ENCODE data around the gene RAB11FIP3. TPM values are rescaled to one million over a fixed set of nuclear protein-coding genes. Genes with fewer than 3 reads are reported as not detected.
"Not testable (repeated sequence)": the region's sequence is repeated elsewhere in the genome, so short reads cannot be mapped to it uniquely, and the experiment has no call there.

Gene RAB11FIP3
- total RNA-seq, 1 donor from 2014 or later: 56.0 TPM

- ATAC-seq (no peak), DNase-seq (ENCODE audit: low spot score) (no peak)
- intact Hi-C loops (cut with DNase I): no loop called here
Measured at GRCh38 chr16:505479-506245, 80.2 kb downstream of the RAB11FIP3 start.

GRCh38 chr16:506246-506546 lies 80.7 kb downstream of the RAB11FIP3 start:
- intact Hi-C loops (cut with DNase I): no loop called here
- DNase-seq (ENCODE audit: low spot score) (no peak), ATAC-seq (no peak)

GRCh38 chr16:507527-507926 lies 82.1 kb downstream of the RAB11FIP3 start:
- ATAC-seq; DNase-seq (ENCODE audit: low spot score); intact Hi-C loops (cut with DNase I): not testable (repeated sequence)

DNA sequence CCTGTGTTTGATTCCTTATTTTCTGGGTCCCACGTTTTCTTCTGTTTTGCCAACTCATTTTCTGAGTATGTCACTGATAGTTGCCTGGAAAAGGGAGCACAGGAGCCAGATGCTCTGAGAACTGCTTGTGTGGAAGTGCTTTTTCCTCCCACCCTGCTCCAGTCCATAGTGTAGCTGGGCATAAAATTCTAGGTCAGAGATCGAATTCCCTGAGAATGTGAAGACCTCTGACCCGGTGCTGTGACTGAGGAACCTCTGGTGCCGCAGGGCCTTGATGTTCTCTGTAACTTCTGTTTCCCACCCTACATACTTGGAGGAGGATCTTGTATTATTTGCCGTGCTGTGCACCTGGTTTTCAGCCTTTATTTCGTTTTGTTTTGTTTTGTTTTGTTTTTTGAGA lies 82.5 kb downstream of the RAB11FIP3 start:
- no peak for DNase-seq (ENCODE audit: low spot score)
- ATAC-seq: no peak
- intact Hi-C loops (cut with DNase I): no loop called here

DNA sequence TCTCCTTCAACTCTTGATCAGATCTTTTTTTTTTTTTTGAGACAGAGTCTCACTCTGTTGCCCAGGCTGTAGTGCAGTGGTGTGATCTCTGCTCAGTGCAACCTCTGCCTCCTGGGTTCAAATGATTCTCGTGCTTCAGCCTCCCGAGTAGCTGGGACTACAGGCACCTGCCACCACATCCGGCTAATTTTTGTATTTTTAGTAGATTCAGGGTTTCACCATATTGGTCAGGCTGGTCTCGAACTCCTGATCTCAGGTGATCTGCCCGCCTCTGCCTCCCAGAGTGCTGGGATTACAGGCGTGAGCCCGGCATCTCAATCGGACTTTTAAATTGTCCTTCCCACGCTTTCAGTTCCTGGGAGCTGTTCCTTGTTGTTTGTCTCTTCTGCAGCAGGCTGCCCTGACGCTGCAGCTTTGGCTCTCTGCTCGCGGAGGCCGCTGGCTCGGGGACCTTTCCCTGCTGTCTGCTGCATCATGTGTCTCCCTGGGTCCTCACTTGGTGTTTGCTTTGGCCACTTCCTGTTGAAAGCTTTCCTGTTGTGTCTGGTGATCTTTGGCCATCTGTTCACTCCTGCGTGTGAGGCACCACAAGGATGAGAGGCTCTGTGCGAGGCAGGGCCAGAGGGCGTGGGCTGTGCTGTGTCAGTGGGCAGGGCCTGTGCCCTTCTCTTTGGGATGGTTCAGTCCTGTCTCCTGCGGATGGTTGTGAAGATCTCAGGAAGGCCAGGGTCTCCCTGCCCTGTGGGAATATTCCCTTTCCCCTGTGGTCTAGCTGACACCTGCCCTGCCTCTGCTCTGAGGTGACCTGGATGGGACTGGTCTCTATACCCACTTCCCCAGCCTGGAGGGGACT lies 83.7 kb downstream of the RAB11FIP3 start:
- intact Hi-C loops (cut with DNase I): no loop called here
- peak; percentile 53 for ATAC-seq
- DNase-seq (ENCODE audit: low spot score): no peak

GRCh38 chr16:510066-510825 lies 84.8 kb downstream of the RAB11FIP3 start:
- intact Hi-C loops (cut with DNase I): no loop called here
- ATAC-seq (no peak), DNase-seq (ENCODE audit: low spot score) (no peak)

- DNase-seq (ENCODE audit: low spot score) (no peak), ATAC-seq (no peak)
- intact Hi-C loops (cut with DNase I): no loop called here
Measured at GRCh38 chr16:512802-513201, 87.4 kb downstream of the RAB11FIP3 start.

GRCh38 chr16:513950-514349 lies 88.5 kb downstream of the RAB11FIP3 start:
- intact Hi-C loops (cut with DNase I): no loop called here
- DNase-seq (ENCODE audit: low spot score) (no peak), ATAC-seq (no peak)

DNA sequence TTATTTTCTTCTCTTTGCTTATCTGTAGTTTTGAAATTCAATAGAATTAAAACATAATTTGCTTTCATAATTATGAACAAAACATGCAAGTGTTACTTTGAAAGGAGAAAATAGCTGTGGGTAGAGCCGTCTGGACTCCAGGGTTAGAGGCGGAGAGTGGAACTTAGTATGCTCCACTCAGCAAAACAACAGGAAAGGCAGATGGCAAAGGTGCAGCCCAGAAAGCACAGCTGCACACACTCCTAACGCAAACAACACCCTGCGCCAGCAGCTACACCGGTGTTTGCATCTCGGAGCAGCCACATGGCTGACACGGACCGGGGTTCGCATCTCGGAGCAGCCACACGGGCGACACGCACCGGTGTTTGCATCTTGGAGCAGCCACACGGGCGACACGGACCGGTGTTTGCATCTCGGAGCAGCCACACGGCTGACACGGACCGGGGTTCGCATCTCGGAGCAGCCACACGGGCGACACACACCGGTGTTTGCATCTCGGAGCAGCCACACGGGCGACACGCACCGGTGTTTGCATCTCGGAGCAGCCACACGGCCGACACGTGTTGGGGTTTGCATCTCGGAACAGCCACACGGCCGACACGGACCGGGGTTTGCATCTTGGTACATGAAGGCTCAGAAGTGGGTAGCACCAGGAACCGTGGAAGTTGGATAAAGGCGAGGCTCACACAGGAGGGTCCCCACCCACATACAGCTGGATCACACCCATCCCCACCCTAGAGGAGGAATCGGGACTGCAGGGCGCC lies 89.9 kb downstream of the RAB11FIP3 start:
- ATAC-seq: no peak
- intact Hi-C loops (cut with DNase I): no loop called here
- no peak for DNase-seq (ENCODE audit: low spot score)

- intact Hi-C loops (cut with DNase I): no loop called here
- ATAC-seq: peak; percentile 14
- no peak for DNase-seq (ENCODE audit: low spot score)
Measured at GRCh38 chr16:515939-516226, 90.4 kb downstream of the RAB11FIP3 start.

- DNase-seq (ENCODE audit: low spot score) (no peak), ATAC-seq (no peak)
Measured at GRCh38 chr16:516301-516700, 90.9 kb downstream of the RAB11FIP3 start.

GRCh38 chr16:518858-519257 lies 93.4 kb downstream of the RAB11FIP3 start:
- intact Hi-C loops (cut with DNase I): no loop called here
- ATAC-seq (no peak), DNase-seq (ENCODE audit: low spot score) (no peak)

More at GRCh38 chr16:516301-516700, 90.9 kb downstream of the RAB11FIP3 start:
- intact Hi-C loops (cut with DNase I): no loop called here

DNA sequence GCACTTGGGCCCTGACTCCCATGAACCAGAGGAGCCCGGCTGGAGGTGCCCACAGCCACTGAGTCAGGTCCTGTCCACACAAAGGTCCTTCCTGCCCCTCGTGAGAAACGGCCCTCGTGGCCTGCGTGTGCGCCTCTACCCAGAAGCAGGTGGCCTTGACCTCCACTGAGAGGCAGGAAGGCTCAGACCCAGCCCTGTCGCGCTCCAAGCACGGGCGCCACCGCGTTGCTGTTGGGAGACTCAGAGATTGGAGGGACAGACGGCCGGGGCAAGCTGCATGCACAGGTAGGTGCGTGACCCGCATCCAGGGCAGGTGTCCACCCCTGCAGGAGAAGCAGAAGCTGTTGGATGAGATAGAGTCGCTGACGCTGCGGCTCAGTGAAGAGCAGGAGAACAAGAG lies 94.0 kb downstream of the RAB11FIP3 start:
- no peak for DNase-seq (ENCODE audit: low spot score)
- ATAC-seq: no peak
- intact Hi-C loops (cut with DNase I): no loop called here

GRCh38 chr16:519841-520687 lies 94.6 kb downstream of the RAB11FIP3 start:
- ATAC-seq: no peak
- no peak for DNase-seq (ENCODE audit: low spot score)
- intact Hi-C loops (cut with DNase I): no loop called here

- no peak for ATAC-seq
- intact Hi-C loops (cut with DNase I): no loop called here
- no peak for DNase-seq (ENCODE audit: low spot score)
Measured at GRCh38 chr16:520847-521246, 95.4 kb downstream of the RAB11FIP3 start.

DNA sequence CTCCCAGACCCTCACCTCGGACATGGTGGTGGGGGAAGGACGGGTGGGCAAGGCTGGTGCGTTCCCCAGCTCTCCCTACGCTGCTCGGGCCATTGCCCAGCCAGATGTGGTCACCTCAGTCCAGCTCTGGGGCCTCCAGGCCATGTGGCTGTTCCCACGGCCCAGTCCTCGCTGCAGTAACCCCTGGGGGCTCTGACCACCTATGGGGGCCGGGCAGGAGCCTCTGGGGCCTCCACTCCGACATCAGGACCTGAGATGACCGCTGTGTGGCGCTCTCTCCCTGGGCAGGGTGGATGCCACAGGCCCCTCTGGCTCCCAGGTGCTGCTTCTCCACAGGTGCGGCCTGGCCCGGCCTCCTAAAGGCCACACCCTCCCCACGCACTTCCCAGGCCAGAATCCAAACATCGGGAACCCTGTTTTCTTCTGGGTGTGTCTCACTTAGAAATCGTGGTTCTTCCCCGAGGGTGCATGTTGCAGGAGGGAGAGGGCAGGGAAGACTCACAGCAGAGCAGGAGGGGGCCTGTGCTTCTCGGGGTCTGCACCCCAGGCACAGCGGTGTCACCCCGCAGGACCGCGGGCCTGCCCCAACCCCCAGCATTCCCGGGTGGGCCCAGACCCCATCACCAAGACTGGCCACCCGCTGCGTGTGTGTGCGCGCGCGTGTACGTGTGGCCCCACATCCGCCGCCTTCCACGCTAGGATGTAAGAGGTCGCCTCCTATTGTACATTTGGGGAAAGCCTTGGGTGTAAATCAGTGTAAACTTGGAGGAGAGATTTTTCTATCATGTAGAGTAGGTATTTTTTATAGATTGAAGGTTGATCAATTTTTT lies 96.1 kb downstream of the RAB11FIP3 start:
- no peak for ATAC-seq
- DNase-seq (ENCODE audit: low spot score): no peak
- intact Hi-C loops (cut with DNase I): no loop called here

GRCh38 chr16:522320-523096 lies 97.1 kb downstream of the RAB11FIP3 start:
- no peak for DNase-seq (ENCODE audit: low spot score)
- intact Hi-C loops (cut with DNase I): no loop called here
- no peak for ATAC-seq
